Mesenchymal stem cell (in vitro differentiated cells and primary cell): Measurements from ENCODE around the gene TRPM3.

Experiments used
- DNase-seq: peaks from one replicate; pipeline ENCODE4 v3.0.0-alpha.2; 2013
- H2AFZ ChIP-seq: one replicate; pipeline ENCODE4 v1.6.1; 2013; ENCODE audit warnings: low read depth, mild to moderate bottlenecking, control low read depth, inconsistent platforms, low read length, moderate library complexity
- H2AK5ac ChIP-seq: 2 replicates; pipeline ENCODE4 v1.6.1; 2013; ENCODE audit warnings: low read length, moderate library complexity, mild to moderate bottlenecking, inconsistent platforms; ENCODE audit not compliant: severe bottlenecking
- H2BK120ac ChIP-seq: one replicate; pipeline ENCODE4 v1.6.1; 2013; ENCODE audit warnings: low read depth, mild to moderate bottlenecking, inconsistent platforms, low read length, moderate library complexity
- H2BK12ac ChIP-seq, 2 experiments: one replicate each; pipeline ENCODE4 v1.6.1; 2013; ENCODE audit warnings: inconsistent platforms in 2 of 2, low read length in 2 of 2, mild to moderate bottlenecking in 2 of 2, moderate library complexity in 2 of 2, control low read depth in 1 of 2
- H2BK15ac ChIP-seq: one replicate; pipeline ENCODE4 v1.6.1; 2013; ENCODE audit warnings: mild to moderate bottlenecking, low read depth, inconsistent platforms; ENCODE audit not compliant: poor library complexity, severe bottlenecking
- H2BK5ac ChIP-seq: 2 replicates; pipeline ENCODE4 v1.6.1; 2013; ENCODE audit warnings: low read depth, mild to moderate bottlenecking, low read length, control low read depth, inconsistent platforms; ENCODE audit not compliant: poor library complexity, severe bottlenecking
- H3K14ac ChIP-seq, 2 experiments: one replicate each; pipeline ENCODE4 v1.6.1; 2013; ENCODE audit warnings: inconsistent platforms in 2 of 2, low read length in 2 of 2, control low read depth in 1 of 2, mild to moderate bottlenecking in 1 of 2, moderate library complexity in 1 of 2
- H3K18ac ChIP-seq, 2 experiments: one replicate each; pipeline ENCODE4 v1.6.1; 2013; ENCODE audit warnings: inconsistent platforms in 2 of 2, low read length in 2 of 2, control low read depth in 1 of 2, low read depth in 1 of 2, mild to moderate bottlenecking in 1 of 2
- H3K23ac ChIP-seq, 2 experiments: one replicate each; pipeline ENCODE4 v1.6.1; 2013; ENCODE audit warnings: inconsistent platforms in 2 of 2, low read length in 2 of 2, mild to moderate bottlenecking in 2 of 2, moderate library complexity in 2 of 2, control low read depth in 1 of 2
- H3K27ac ChIP-seq: 2 replicates; pipeline ENCODE4 v1.5.1; 2013; ENCODE audit warnings: mild to moderate bottlenecking, moderate library complexity, low read length, control low read depth, inconsistent platforms; ENCODE audit not compliant: poor library complexity, severe bottlenecking
- H3K27me3 ChIP-seq, 2 experiments: 2 replicates each; pipeline versions ENCODE4 v1.6.1 to v1.7.0; 2013; ENCODE audit warnings: low read length in 2 of 2, mild to moderate bottlenecking in 2 of 2, moderate library complexity in 2 of 2, control low read depth in 1 of 2, inconsistent platforms in 1 of 2; ENCODE audit not compliant: control insufficient read depth in 1 of 2, insufficient read depth in 1 of 2
- H3K36me3 ChIP-seq, 2 experiments: 2 replicates each; pipeline versions ENCODE4 v1.6.1 to v1.7.0; 2013; ENCODE audit warnings: low read length in 2 of 2, control low read depth in 1 of 2, inconsistent platforms in 1 of 2, low read depth in 1 of 2, mild to moderate bottlenecking in 1 of 2; ENCODE audit not compliant: insufficient read depth in 2 of 2, control insufficient read depth in 1 of 2
- H3K4ac ChIP-seq, 2 experiments: one replicate each; pipeline ENCODE4 v1.6.1; 2013; ENCODE audit warnings: inconsistent platforms in 2 of 2, low read length in 2 of 2, mild to moderate bottlenecking in 2 of 2, moderate library complexity in 2 of 2, control low read depth in 1 of 2, low read depth in 1 of 2
- H3K4me1 ChIP-seq: 2 replicates; pipeline ENCODE4 v1.6.1; 2013; ENCODE audit warnings: low read depth, low read length, control low read depth; ENCODE audit not compliant: control insufficient read depth, insufficient read depth
- H3K4me2 ChIP-seq: 2 replicates; pipeline ENCODE4 v1.6.1; 2013; ENCODE audit warnings: low read length, mild to moderate bottlenecking, inconsistent platforms; ENCODE audit not compliant: poor library complexity, severe bottlenecking
- H3K4me3 ChIP-seq, 2 experiments: 2 replicates each; pipeline versions ENCODE4 v1.5.1 to v1.7.0; 2013; ENCODE audit warnings: low read length in 2 of 2, mild to moderate bottlenecking in 2 of 2, control low read depth in 1 of 2, low read depth in 1 of 2; ENCODE audit not compliant: insufficient read depth in 1 of 2
- H3K79me1 ChIP-seq: replicated peaks from 2 replicates; pipeline ENCODE4 v1.6.1; 2013; ENCODE audit warnings: mild to moderate bottlenecking, control low read depth, low read length, inconsistent platforms; ENCODE audit not compliant: poor library complexity, severe bottlenecking
- H3K9ac ChIP-seq: 2 replicates; pipeline ENCODE4 v1.7.0; 2013; ENCODE audit warnings: mild to moderate bottlenecking, low read length, moderate library complexity
- H3K9me3 ChIP-seq: 2 replicates; pipeline ENCODE4 v1.7.0; 2013; ENCODE audit warnings: mild to moderate bottlenecking, low read length; ENCODE audit not compliant: control insufficient read depth
- H4K8ac ChIP-seq: one replicate; pipeline ENCODE4 v1.6.1; 2013; ENCODE audit warnings: inconsistent platforms, mild to moderate bottlenecking, low read length, moderate library complexity
- H4K91ac ChIP-seq: one replicate; pipeline ENCODE4 v1.6.1; 2013; ENCODE audit warnings: mild to moderate bottlenecking, low read length, inconsistent platforms
- WGBS: methylation state at CpG from one replicate; pipeline ENCODE4 v1.1.7; 2013; ENCODE audit warnings: mixed read lengths; 5-methylcytosine and 5-hydroxymethylcytosine counted together

TRPM3 gene

DNA sequence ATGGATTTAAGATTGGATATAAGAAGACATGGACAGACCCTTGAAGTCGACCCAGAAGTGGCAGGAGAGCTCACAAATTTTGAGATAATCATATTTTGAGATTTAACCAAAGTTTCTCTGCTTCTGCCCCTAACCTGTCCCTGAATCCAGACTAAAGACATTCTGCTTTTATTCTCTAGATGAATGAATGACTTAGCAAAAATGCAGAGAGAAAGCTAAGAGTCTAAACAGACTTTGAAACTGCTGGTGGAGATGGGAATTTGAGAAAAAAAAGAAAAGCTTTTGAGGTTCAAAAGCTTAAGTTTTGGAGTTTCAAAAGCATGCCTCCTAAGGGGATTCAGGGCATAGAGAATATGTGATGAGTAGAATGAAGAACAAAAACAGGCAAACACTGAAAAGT is 621.8 kb downstream of the TRPM3 start:
- no peaks in the 10 kb centered on the region for H3K9me3 ChIP-seq
- no peaks in the 10 kb centered on the region for H3K4me1 ChIP-seq
- no peak overlapping the region for H4K8ac ChIP-seq
- H3K9ac ChIP-seq, result no peak overlapping the region
- no peaks in the 10 kb centered on the region for H3K79me1 ChIP-seq
- peaks cover 4 to 5% of the 10 kb centered on the region in 2 experiments for H3K27me3 ChIP-seq
- H3K4me3 ChIP-seq, result no peak overlapping the region
- no CpG with 5 or more reads among the region's 1 CpG for WGBS
- no peaks in the 10 kb centered on the region for H3K36me3 ChIP-seq
- H2AFZ ChIP-seq, result no peak overlapping the region
- H2BK120ac ChIP-seq, result no peak overlapping the region
- H2BK12ac ChIP-seq, result no peak overlapping the region
- H3K4me2 ChIP-seq, result no peak overlapping the region
- H3K27ac ChIP-seq, result no peak overlapping the region
- no peak overlapping the region for H3K23ac ChIP-seq
- no peak overlapping the region for H3K14ac ChIP-seq
- DNase-seq, result no peak
- no peak overlapping the region for H3K18ac ChIP-seq
- no peak overlapping the region for H2BK15ac ChIP-seq
- H4K91ac ChIP-seq, result no peak overlapping the region
- H2AK5ac ChIP-seq, result no peak overlapping the region
- H3K4ac ChIP-seq, result no peak overlapping the region
- H2BK5ac ChIP-seq, result no peak overlapping the region

DNA sequence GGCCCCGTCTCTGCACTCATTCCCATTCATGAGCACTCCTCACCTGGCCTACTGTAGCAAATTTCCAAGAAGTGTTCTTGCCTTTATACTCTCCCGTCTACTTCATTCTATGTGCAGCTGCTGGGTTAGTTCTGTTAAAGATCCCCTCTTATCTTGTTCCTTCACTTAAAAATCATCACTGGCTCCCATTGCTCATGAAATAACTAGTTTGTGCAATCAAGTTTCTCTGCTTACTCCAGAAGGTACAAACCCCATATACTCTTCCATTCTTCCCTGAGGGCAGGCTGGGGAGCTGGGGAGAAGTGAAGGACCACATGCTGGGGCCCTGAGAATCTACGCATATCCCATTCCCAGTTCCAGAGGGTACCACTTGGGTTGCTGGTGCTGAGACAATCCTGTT is 622.6 kb downstream of the TRPM3 start:
- no peak overlapping the region for H2BK5ac ChIP-seq
- no peaks in the 10 kb centered on the region for H3K79me1 ChIP-seq
- no peaks in the 10 kb centered on the region for H3K36me3 ChIP-seq
- H3K4me1 ChIP-seq, result no peaks in the 10 kb centered on the region
- peak overlapping the region in 1 of 2 experiments; percentile 26 for H3K14ac ChIP-seq
- no peak overlapping the region for H4K8ac ChIP-seq
- no peak overlapping the region for H3K4me2 ChIP-seq
- no peak overlapping the region for H2BK12ac ChIP-seq
- H4K91ac ChIP-seq, result no peak overlapping the region
- no peak overlapping the region for H2BK15ac ChIP-seq
- no peak overlapping the region for H3K4ac ChIP-seq
- H3K23ac ChIP-seq, result no peak overlapping the region
- no peaks in the 10 kb centered on the region for H3K9me3 ChIP-seq
- H3K27ac ChIP-seq, result no peak overlapping the region
- no peak overlapping the region for H2AK5ac ChIP-seq
- no peak overlapping the region for H2BK120ac ChIP-seq
- H3K27me3 ChIP-seq, result peaks cover 5 to 9% of the 10 kb centered on the region in 2 experiments
- no peak overlapping the region for H3K18ac ChIP-seq
- H3K4me3 ChIP-seq, result no peak overlapping the region
- no peak overlapping the region for H3K9ac ChIP-seq
- DNase-seq, result no peak
- H2AFZ ChIP-seq, result no peak overlapping the region
- 97% methylated on average over 3 of the region's 3 CpGs for whole genome bisulfite sequencing

DNA sequence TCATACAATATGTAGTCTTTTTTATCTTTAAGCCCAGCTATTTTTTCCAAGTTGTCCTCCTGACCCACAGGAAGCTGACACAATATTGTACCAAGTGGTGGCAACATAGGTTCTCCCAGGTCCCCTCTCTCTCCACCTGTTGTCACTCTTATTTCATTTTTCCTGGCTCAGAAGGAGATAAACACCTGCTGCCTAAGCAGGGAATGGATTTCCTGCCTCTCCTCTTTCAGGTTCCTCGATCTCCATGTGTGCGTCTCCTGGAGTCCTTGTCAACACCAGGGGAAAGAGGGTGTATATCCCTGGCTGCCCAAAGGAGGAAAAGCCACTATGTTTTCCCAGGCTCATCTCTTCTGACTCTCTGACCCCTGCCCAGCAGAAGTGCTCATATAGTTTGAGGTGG is 625.2 kb downstream of the TRPM3 start:
- Histone ChIP-seq H3K9me3 (no peaks in the 10 kb centered on the region), H2AK5ac (no peak overlapping the region), H3K4me2 (no peak overlapping the region), H3K4me1 (peaks cover 2% of the 10 kb centered on the region), H3K79me1 (no peaks in the 10 kb centered on the region), H3K4me3 (no peak overlapping the region), H3K14ac (no peak overlapping the region), H2BK15ac (peak overlapping the region; percentile 54), H2BK12ac (no peak overlapping the region), H4K8ac (no peak overlapping the region), H3K27ac (no peak overlapping the region), H3K36me3 (no peaks in the 10 kb centered on the region), H3K9ac (no peak overlapping the region), H3K18ac (no peak overlapping the region), H2AFZ (no peak overlapping the region), H3K4ac (no peak overlapping the region), H2BK5ac (no peak overlapping the region), H3K27me3 (peaks cover 5 to 9% of the 10 kb centered on the region in 2 experiments), H2BK120ac (no peak overlapping the region), H3K23ac (no peak overlapping the region), H4K91ac (no peak overlapping the region)
- 100% methylated on average over 2 of the region's 2 CpGs for WGBS
- no peak for DNase-seq

DNA sequence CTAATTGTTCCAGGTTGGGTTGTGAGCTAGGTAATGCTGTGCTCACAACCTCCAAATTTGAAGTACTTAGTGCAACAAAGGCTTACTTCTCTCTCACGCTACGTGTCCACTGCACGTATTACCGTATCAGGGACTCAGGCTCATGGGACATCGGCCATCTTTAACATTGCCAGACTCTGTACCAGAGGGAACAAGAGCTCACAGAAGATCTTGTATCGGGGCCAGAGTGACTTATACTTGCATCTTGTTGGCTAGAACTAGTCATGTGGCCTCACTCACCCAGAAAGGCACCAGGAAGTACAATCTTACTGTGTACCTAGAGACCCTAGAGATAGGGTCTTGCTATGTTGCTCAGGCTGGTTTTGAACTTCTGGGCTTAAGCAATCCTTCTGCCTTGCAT is 625.9 kb downstream of the TRPM3 start:
- WGBS, result 96% methylated on average over 6 of the region's 6 CpGs
- Histone ChIP-seq H3K9me3 (no peaks in the 10 kb centered on the region), H2AFZ (no peak overlapping the region), H4K91ac (no peak overlapping the region), H2BK5ac (no peak overlapping the region), H3K18ac (peak overlapping the region in 1 of 2 experiments; percentile 55), H2BK15ac (no peak overlapping the region), H4K8ac (peak overlapping the region; percentile 27), H3K4me3 (no peak overlapping the region), H2AK5ac (no peak overlapping the region), H3K4me1 (peaks cover 2% of the 10 kb centered on the region), H3K36me3 (no peaks in the 10 kb centered on the region), H3K4me2 (no peak overlapping the region), H3K27ac (no peak overlapping the region), H3K27me3 (peaks cover 5 to 9% of the 10 kb centered on the region in 2 experiments), H3K4ac (no peak overlapping the region), H2BK12ac (no peak overlapping the region), H2BK120ac (no peak overlapping the region), H3K79me1 (no peaks in the 10 kb centered on the region), H3K14ac (no peak overlapping the region), H3K9ac (no peak overlapping the region), H3K23ac (no peak overlapping the region)
- DNase-seq, result no peak
